Stimulated activated CD4-positive, alpha-beta T cell treated with anti-CD3 and anti-CD28 coated beads, Interleukin-12 subunit alpha, Interleukin-12 subunit beta, amount 100 ng/mL, for 24 hours (primary cell): ENCODE results near the gene PFDN6.

Experiments
- DNase-seq, 2 experiments: peaks; one replicate each; pipeline ENCODE4 v3.0.0-alpha.2; 2020; ENCODE audit warnings: low read depth in 2 of 2

The PFDN6 gene

GRCh38 chr6:33316603-33317418 lies 27.4 kb downstream of the PFDN6 start:
- no peak for DNase-seq

GRCh38 chr6:33317419-33317668 lies 27.9 kb downstream of the PFDN6 start:
- no peak for DNase-seq

DNA sequence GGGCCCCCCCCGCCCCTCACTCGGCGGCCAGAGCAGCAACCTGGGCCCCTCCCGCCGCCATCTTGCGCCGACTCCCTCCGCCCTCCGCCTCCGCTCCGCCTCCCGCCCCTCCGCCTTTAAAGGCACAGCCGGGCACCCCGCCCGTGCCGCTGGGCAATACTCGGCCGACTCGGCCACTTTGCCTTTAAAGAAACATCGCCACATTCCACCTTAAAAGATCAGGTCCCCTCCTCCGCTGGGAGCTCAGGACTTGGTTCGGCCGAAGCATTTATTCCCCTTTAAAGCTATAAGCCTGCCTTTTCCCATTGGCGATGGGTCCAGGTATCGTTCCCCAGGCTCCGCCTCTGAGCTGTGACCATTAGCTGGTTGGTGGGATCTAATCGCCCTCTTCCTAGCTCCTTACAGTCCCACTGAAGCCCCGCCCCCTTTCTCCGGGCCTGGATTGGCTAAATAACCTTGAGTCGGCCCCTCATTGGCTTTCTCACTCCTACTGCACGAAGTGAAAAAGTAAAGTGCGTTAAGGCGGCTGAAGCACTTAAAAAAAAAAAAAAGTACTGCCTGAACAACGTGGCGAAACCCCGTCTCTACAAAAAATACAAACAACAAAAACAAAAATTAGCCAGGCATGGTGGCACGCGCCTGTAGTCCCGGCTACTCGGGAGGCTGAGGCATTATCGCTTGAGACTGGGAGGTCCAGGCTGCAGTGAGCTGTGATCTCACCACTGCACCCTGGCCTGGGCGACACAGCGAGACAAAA lies 28.4 kb downstream of the PFDN6 start, which contains the start of gene ZBTB22:
TSS of gene ZBTB22 (minus strand) at position 76 of the 757 bp plus-strand sequence. CDS start 828 bp downstream, outside the sequence.
- peak; percentile 89 to 97 for DNase-seq

DNA sequence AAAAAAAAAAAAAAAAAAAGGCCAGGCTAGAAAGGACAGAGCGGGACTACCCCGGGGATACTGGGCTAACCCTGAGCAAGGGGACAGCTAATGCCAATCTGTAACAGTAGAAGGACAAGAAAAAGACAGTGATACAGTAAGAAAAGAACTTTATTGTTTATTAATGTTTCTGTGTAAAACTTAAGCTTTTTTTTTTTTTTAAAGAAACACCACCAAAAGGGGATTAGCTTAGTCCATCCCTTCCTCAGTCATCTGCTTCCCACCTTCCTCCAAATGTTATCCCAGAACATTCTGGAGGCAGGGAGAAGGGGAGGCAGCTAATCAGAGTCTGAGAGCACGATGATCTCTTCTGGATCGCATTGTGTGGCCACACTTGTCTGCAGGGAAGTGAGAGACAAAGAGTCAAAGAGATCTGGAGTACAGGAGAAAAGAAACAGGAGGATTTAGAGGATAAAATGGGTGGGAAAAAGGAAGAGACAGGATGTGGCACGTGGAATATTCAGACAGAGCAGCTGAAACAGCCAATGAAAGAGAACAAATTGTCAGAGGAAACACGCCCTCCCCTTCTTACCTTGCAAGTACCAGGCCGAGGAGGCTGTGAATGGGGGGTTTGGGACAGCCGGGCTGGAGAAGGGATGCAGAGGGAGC lies 29.1 kb downstream of the PFDN6 start:
- DNase-seq = no peak

- DNase-seq = no peak
Observed at GRCh38 chr6:33319939-33320314, 30.5 kb downstream of the PFDN6 start.

DNA sequence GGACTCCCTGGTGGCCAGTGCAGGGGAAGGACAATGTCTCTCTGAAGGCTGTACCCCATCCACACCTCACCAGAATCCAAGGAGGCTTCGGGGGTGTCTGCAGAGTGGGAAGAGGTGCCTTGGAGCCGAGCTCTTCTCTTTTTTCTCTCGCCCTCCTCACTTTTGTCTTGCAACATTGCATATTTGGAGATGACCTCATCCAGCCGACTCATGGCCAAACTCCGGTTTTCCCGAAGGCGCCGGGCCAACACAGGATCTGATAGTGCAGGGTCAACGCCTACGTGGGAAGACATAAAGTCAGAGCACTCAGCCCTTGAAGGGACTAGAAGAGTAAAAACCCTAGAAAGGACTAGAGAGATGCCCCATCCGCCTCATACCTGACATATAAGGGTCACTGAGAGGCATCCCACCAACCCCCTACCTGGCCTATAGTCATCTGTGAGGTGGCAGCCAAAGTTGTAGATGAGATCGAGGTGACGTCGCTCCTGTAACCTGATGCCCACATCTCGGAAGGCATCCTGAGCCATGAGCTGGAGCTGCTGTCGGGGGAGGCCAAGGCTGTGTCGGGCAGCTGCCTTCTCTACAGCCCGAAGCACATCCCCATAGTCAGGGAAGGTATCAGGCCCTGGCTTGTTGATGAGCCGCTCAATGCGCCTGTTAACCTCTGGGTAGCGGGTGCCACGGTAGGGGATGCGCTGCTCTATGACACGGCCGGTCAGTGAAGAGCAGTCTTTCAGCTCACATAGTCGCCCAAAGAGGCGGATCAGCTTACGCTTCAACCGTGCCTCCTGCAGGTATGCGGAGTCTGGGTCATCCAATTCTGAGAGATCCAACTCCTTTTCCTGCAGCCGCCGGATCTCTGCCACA lies 31.1 kb downstream of the PFDN6 start:
- no peak for DNase-seq

GRCh38 chr6:33321227-33321626 lies 31.8 kb downstream of the PFDN6 start:
- no peak for DNase-seq

DNA sequence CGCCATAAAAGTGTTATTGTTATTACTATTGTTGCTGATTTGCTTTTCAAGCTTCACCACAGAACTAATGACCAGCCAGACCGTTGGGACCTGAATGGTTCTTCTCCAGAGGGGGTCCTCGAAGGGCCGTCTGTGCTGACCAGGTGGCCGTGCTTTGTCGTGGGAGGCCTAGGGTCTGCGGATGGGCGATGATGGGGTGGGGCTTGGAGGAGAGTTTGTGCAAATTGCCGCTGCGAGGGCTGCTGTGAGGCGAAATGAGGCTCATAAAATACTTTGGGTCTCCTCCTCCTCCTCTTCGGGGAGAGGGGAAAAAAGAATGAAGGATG lies 34.2 kb downstream of the PFDN6 start:
- no peak for DNase-seq

DNA sequence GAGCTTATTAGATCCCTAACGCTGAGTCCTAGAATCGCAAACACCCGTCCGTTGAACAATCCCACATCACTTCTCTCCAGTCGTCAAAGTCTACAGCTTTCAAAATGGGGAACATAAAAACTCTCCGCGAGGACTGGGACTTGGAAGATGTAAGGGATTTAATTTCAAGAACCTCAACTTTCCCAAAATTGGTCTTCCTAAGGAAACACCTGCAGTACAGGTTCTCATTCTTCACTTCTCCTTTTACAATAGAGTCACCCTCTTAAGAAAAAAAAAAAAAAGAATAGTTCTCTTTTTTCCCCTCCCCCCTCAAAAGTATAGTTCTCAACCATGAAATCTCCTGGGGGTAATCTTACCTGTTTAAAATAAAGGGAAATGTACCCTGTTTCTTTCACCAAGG lies 34.7 kb downstream of the PFDN6 start:
- DNase-seq = no peak

- no peak for DNase-seq
Observed at GRCh38 chr6:33329058-33329457, 39.7 kb downstream of the PFDN6 start.

DNA sequence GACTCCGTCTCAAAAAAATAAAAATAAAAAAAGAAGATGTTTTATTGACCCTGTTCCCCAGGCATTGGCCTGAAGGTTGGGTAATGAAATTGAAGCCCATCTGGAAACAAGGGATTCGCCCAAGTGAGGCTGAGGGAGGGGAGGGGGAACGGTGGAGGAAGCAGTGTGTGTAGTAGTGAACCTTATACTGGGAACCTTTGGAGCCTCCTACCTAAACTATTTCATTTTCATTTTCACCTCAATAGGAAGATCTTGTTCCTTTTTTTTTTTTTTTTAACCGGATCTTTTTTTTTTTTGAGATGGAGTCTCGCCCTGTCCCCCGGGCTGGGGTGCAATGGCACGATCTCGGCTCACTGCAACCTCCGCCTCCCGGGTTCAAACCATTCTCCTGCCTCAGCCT lies 41.3 kb downstream of the PFDN6 start:
- DNase-seq = no peak

DNA sequence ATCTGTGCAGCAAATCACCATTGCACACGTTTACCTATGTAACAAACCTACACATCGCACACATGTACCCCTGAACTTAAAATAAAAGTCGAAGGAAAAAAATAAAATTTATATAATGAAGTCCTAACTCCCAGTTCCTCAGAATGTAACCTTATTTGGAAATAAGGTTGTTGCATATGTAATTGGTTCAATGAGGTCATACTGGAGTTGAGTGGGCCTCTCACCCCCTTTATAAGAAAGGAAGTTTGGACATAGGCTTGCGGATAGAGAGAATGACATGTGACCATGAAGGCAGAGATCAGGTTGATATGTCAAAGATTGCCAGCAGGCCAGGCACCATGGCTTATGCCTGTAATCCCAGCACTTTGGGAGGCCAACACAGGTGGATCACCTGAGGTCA lies 44.3 kb downstream of the PFDN6 start:
- no peak for DNase-seq

- no peak for DNase-seq
Observed at GRCh38 chr6:33335916-33336315, 46.5 kb downstream of the PFDN6 start.

DNA sequence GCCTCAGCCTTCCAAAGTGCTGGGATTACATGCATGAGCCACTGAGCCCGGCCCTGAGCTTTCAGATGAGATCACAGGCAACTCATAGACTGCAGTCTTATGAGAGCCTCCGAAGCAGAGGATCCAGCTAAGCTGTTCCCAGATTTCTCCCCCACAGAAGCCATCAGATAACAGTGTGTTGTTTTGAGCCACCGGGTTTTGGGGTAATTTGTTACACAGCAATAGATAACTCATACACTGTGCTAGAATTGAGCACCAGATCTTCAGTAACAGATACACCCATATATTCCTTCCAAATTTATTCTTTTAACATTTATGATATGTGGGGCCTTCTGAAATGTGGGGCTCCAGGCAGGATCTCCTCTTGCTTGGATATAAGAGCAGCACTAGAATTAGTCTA lies 47.1 kb downstream of the PFDN6 start:
- no peak for DNase-seq

DNA sequence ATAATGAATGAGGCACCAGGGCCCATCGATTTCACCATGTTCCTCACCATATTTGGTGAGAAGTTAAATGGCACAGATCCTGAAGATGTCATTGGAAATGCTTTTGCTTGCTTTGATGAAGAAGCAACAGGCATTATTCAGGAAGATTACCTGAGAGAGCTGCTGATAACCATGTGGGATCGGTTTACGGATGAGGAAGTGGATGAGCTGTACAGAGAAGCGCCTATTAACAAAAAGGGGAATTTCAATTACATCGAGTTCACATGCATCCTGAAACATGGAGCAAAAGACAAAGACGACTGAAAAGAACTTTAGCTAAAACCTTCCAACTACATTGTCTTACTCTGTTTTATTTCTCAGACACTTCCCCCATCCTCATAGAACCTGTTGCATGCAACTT lies 49.8 kb downstream of the PFDN6 start:
- DNase-seq = no peak
